Sigmoid colon (tissue), 4 donors: Measurements from ENCODE around the gene CCDC195.

Experiments
- EP300 ChIP-seq, 4 donors: sonication (generic); formaldehyde crosslinking; IDR thresholded peaks; one replicate each; pipeline ENCODE4 v1.6.1; 2017; ENCODE audit warnings: antibody characterized with exemption in 4 of 4
- TF ChIP-seq, protein P1 (sequence below), 4 experiments: fragments of 450-650 bp in 3 of 4; fragments of 200-600 bp in 1 of 4; IDR thresholded peaks; one replicate each; pipeline ENCODE4 v1.5.1; 2016 to 2019; ENCODE audit warnings: antibody characterized with exemption in 4 of 4, mild to moderate bottlenecking in 3 of 4, moderate library complexity in 2 of 4

DNA sequence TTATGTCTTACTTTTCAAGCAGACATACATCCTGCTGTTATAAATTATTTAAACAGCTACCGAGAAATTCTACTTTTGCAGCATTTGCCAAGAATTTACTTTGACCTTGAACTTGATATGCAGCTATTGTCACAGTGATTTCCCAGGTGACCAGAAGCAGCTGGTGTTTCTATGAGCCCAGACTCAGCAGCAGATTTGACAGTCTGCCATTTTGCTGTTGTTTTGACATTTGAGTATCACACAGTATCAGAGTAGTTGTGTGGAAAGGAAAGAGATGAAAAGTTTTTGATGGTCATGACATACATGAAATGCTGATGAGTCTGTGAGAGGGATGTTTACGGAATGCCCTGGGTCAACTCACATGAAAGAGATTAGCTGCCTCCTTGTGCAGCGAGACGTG lies 6.6 kb upstream of the CCDC195 start:
- no peak for TF ChIP-seq EP300 (IDR thresholded peaks at IDR 0.05)
- TF ChIP-seq, protein P1, sequence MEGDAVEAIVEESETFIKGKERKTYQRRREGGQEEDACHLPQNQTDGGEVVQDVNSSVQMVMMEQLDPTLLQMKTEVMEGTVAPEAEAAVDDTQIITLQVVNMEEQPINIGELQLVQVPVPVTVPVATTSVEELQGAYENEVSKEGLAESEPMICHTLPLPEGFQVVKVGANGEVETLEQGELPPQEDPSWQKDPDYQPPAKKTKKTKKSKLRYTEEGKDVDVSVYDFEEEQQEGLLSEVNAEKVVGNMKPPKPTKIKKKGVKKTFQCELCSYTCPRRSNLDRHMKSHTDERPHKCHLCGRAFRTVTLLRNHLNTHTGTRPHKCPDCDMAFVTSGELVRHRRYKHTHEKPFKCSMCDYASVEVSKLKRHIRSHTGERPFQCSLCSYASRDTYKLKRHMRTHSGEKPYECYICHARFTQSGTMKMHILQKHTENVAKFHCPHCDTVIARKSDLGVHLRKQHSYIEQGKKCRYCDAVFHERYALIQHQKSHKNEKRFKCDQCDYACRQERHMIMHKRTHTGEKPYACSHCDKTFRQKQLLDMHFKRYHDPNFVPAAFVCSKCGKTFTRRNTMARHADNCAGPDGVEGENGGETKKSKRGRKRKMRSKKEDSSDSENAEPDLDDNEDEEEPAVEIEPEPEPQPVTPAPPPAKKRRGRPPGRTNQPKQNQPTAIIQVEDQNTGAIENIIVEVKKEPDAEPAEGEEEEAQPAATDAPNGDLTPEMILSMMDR (IDR thresholded peaks at IDR 0.05) = no peak
